ENCODE results near the gene ZMYND19.
"Not testable (repeated sequence)": the region's sequence is repeated elsewhere in the genome, so short reads cannot be mapped to it uniquely, and the experiment has no call there.

ZMYND19 gene

GRCh38 chr9:137554349-137554748, 36.0 kb downstream of the ZMYND19 start:
- TF ChIP-seq EZH2phosphoT487 (IDR thresholded peaks at IDR 0.05; ENCODE audit: borderline replicate concordance) = no peak
- TF ChIP-seq, protein P1, sequence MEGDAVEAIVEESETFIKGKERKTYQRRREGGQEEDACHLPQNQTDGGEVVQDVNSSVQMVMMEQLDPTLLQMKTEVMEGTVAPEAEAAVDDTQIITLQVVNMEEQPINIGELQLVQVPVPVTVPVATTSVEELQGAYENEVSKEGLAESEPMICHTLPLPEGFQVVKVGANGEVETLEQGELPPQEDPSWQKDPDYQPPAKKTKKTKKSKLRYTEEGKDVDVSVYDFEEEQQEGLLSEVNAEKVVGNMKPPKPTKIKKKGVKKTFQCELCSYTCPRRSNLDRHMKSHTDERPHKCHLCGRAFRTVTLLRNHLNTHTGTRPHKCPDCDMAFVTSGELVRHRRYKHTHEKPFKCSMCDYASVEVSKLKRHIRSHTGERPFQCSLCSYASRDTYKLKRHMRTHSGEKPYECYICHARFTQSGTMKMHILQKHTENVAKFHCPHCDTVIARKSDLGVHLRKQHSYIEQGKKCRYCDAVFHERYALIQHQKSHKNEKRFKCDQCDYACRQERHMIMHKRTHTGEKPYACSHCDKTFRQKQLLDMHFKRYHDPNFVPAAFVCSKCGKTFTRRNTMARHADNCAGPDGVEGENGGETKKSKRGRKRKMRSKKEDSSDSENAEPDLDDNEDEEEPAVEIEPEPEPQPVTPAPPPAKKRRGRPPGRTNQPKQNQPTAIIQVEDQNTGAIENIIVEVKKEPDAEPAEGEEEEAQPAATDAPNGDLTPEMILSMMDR (conservative IDR thresholded peaks at IDR 0.05; ENCODE audit: low read length) = no peak
- H2AFZ ChIP-seq (ENCODE audit: low read length) = no peak overlapping the region
- no peak overlapping the region for H3K4me2 ChIP-seq (ENCODE audit: low read depth, low read length, poor library complexity, severe bottlenecking)
- no peaks in the 10 kb centered on the region for H3K9me3 ChIP-seq (ENCODE audit: insufficient read depth, low read depth, low read length)
- H3K79me2 ChIP-seq (ENCODE audit: insufficient read depth, low read length) = 0 out of 2 replicates have a peak, but pooled peaks cover 7% of the 10 kb centered on the region
- H3K4me1 ChIP-seq (ENCODE audit: insufficient read depth, low read length, poor library complexity, severe bottlenecking) = peaks cover 2% of the 10 kb centered on the region
- no peak overlapping the region for H3K4me3 ChIP-seq (ENCODE audit: low read length, poor library complexity, severe bottlenecking)
- H3F3A ChIP-seq (ENCODE audit: low read depth) = 0 out of 2 replicates have a peak, but pooled peaks cover 3% of the 10 kb centered on the region
- peaks cover 28% of the 10 kb centered on the region; the same call in 1 of the 2 replicates for H3K36me3 ChIP-seq (ENCODE audit: insufficient read depth, low read length)
- no peaks in the 10 kb centered on the region for H4K20me1 ChIP-seq (ENCODE audit: insufficient read depth, low read length, poor library complexity, severe bottlenecking)
- no peaks in the 10 kb centered on the region for H3K9me2 ChIP-seq (replicated peaks; ENCODE audit: low read depth, low read length)
- no peak overlapping the region for H3K9ac ChIP-seq (ENCODE audit: low read depth, low read length, poor library complexity, severe bottlenecking)
- no peaks in the 10 kb centered on the region for H3K27me3 ChIP-seq (ENCODE audit: insufficient read depth, low read length, poor library complexity, severe bottlenecking)

- H4K20me1 ChIP-seq (ENCODE audit: insufficient read depth, low read length, poor library complexity, severe bottlenecking); H3K79me2 ChIP-seq (ENCODE audit: insufficient read depth, low read length); H3F3A ChIP-seq (ENCODE audit: low read depth); H3K9me2 ChIP-seq (replicated peaks; ENCODE audit: low read depth, low read length); H3K27me3 ChIP-seq (ENCODE audit: insufficient read depth, low read length, poor library complexity, severe bottlenecking); H3K4me1 ChIP-seq (ENCODE audit: insufficient read depth, low read length, poor library complexity, severe bottlenecking); H3K9ac ChIP-seq (ENCODE audit: low read depth, low read length, poor library complexity, severe bottlenecking); H3K4me2 ChIP-seq (ENCODE audit: low read depth, low read length, poor library complexity, severe bottlenecking); H2AFZ ChIP-seq (ENCODE audit: low read length); H3K4me3 ChIP-seq (ENCODE audit: low read length, poor library complexity, severe bottlenecking); H3K9me3 ChIP-seq (ENCODE audit: insufficient read depth, low read depth, low read length): not testable (repeated sequence)
- peaks cover 28% of the 10 kb centered on the region; the same call in 1 of the 2 replicates for H3K36me3 ChIP-seq (ENCODE audit: insufficient read depth, low read length)
These were observed 36.7 kb downstream of the ZMYND19 start for GRCh38 chr9:137553654-137554053.

GRCh38 chr9:137552022-137552768, 38.1 kb downstream of the ZMYND19 start:
- Histone ChIP-seq H3K79me2 (ENCODE audit: insufficient read depth, low read length) (0 out of 2 replicates have a peak, but pooled peaks cover 7% of the 10 kb centered on the region), H3K9me2 (replicated peaks; ENCODE audit: low read depth, low read length) (no peaks in the 10 kb centered on the region), H3K4me3 (ENCODE audit: low read length, poor library complexity, severe bottlenecking) (peak overlapping the region; percentile 81), H4K20me1 (ENCODE audit: insufficient read depth, low read length, poor library complexity, severe bottlenecking) (no peaks in the 10 kb centered on the region), H3K36me3 (ENCODE audit: insufficient read depth, low read length) (peaks cover 23% of the 10 kb centered on the region; the same call in 1 of the 2 replicates), H3K9me3 (ENCODE audit: insufficient read depth, low read depth, low read length) (no peaks in the 10 kb centered on the region), H3K4me2 (ENCODE audit: low read depth, low read length, poor library complexity, severe bottlenecking) (peak overlapping the region; percentile 87), H3K9ac (ENCODE audit: low read depth, low read length, poor library complexity, severe bottlenecking) (peak overlapping the region; percentile 72), H3F3A (ENCODE audit: low read depth) (0 out of 2 replicates have a peak, but pooled peaks cover 3% of the 10 kb centered on the region), H3K27me3 (ENCODE audit: insufficient read depth, low read length, poor library complexity, severe bottlenecking) (no peaks in the 10 kb centered on the region), H2AFZ (ENCODE audit: low read length) (peak overlapping the region; percentile 70; the same call in 1 of the 2 replicates), H3K4me1 (ENCODE audit: insufficient read depth, low read length, poor library complexity, severe bottlenecking) (peaks cover 2% of the 10 kb centered on the region)
- TF ChIP-seq, protein P1 (conservative IDR thresholded peaks at IDR 0.05; ENCODE audit: low read length) = no peak
- TF ChIP-seq EZH2phosphoT487 (IDR thresholded peaks at IDR 0.05; ENCODE audit: borderline replicate concordance) = no peak

All from Loucy (cell line).